ENCODE results near the gene SH3RF1.

Gene SH3RF1

DNA sequence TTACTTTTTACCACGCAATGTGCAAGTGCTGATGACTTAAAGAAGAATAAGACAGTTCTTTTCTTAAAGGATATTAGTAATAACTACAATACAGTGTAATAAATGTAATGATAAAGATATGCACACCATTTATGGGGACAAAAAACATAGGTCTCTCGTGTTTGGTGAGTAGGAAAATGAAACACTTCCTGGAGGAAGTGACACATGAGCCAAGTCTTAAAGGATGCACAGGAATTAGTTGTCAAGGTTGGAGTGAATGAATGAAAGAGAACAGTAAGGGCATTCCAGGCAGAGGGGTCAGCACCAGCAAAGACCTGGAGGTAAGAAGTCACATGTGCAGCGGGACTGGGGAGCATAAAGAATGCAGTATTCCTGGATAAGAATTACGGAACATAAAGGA lies 112.7 kb downstream of the SH3RF1 start:
- no peak for DNase-seq

DNA sequence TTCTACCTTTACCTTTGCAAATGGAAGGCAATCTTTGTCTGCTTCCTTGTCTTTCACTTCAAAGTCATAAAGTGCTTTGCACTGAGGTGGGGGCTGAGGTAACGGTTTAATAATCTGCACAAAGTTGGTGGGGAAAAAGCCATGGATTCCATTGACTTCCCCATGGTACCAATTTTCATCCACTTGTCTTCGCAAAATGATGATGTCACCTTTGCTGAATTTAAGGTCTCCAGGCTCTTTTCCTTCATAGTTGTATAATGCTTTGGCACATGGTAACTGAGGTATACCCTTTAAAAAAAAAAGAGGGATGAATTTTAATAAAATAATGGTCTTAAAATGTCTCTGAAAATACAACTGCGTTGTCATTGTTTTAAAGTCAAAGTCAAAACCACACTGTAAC lies 114.4 kb downstream of the SH3RF1 start:
- no peak for DNase-seq

DNA sequence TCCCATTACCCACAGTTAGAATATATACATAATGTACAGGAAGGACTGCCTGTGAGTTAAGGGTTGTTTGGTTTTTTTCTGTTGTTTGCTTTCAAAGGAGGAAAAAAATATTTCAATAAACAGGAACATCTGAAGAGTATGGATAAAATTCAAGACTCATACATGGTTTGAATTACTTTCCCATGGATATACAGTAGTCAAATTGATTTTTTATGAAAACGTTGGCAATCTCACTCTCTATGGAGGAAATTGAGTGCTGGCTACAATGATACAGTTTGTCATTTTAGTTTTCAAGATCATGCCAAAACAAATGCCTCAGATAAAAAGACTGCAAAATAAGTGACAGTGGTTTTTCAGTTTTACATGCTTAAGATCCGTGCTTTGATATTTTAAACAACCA lies 116.6 kb downstream of the SH3RF1 start:
- no peak for DNase-seq

DNA sequence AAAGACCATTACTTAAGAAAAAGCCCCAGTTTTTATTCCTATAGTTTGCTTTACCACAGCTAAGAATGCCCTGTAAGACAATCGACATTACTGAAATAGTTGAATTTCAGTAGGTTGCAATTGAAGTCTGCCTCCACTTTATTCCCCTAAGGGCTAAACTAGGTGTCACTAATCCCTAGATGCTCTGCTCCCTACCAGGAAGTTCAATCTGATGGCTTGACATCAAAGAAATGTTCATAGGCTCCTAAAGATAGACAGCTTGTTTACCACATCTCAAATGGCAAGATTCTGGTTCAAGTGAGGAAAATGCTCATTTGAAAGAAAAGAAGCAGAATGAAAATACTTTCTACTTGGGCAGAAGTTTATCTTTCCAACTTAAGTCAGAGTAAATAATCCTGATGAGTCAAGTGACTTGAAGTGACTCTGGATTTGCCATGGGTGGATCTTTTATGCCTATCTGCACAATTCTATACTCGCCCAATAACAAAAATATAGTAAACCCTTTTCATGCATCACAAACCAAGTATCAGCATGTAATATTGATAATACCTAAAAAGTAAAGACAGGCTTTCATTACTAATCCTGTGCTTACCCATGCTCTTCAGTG lies 117.2 kb downstream of the SH3RF1 start:
- no peak for DNase-seq

DNA sequence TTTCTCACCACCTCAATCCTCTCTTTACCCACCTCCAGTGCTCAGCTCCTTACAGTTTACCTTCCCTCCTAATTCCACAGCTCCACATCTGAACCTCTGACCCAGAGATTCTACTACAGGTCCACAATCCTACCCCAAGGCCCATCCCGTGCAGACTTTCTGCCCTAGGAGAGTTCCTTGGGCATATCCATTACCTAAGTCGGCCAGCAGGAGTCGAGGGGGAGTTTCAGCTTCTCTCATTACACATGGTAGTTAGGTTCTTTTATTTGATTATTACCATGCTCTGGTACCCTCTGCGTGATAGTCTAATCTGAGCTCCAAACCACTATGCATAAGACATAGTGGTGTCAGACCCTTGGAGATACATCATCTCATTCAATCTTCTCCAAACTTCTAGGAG lies 117.9 kb downstream of the SH3RF1 start:
- DNase-seq, result no peak

GRCh38 chr4:169152098-169152497 lies 118.7 kb downstream of the SH3RF1 start:
- DNase-seq, result no peak

DNA sequence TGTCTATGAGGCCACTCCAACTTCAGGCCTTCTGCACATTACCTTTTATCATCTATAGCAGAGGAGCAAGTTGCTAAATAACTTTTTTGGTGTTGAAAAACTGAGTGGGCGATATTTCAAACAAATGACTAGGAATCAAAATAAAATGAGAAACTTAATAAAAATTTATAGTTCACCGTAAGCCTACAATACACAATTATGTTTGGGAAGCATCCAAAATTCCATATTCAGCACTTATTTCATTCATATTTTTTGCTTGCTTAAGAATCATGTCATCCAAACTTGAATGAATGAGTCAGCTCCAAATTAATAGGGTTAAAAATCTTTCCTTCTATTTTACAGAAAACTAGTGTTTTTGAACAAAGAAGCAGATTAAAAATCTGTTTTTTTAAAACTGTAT lies 119.1 kb downstream of the SH3RF1 start:
- DNase-seq, result no peak

DNA sequence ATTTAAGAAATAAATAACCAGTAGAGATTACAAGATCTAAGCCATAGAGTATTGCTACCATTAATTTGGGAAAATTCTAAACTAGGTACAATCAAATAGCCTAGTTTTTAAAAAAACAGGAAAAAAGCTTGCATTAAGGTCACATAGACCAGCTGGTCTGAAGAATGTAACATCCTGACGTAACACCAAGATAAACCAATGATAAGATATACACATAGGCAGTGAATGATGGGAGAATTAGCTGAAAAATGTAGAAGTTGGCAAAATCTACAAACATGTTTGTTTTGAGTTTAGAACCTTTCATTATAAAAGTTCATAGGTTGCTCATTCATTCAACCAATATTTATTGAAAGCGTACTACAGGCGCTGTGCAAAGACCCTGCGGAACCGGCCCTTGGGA lies 120.0 kb downstream of the SH3RF1 start:
- no peak for DNase-seq

DNA sequence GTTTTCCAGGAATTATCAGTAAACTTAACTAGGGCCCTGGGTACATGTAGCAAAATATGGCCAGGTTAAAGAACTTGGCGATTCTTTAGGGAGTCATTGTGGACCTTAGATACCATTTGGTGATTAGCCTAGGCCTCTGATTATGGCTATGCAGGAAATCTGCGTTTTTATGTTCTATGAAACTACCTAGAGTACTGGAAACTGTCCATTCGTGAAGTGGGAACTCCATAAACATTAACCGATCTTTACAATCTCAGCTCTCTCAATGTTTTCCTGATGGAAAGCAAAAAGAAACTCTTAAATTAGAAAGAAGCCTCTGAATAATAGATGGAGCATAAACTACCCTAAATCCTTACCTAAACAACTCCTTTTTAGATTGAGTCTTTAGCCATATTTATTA lies 121.9 kb downstream of the SH3RF1 start:
- DNase-seq, result no peak

GRCh38 chr4:169147191-169147590 lies 123.6 kb downstream of the SH3RF1 start:
- no peak for DNase-seq

DNA sequence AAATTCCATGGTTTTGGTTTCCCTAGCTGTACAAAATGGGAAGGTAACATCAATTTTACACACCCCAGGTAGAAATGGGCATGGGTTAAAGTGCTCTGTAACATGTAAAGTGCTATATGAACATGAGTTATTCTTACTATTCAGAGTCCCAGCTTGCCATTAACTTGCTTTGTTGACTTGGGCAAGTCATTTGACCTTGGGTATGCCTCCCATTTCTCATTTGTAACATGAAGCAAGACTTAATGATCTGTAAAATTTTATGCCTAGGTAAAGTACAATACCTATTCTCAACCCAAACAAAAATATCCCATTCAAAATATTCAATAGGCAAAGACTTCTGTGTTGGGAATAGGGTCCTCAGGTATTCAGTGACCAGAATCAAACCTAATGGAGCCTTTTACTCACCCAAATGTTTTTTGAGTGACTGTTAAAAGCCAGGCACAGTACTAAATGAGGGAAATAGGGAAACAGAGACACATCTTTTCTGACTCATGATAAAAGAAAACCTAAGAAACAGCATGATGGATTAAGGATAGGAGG lies 126.6 kb downstream of the SH3RF1 start:
- no peak for DNase-seq

- DNase-seq, result no peak
Measured at GRCh38 chr4:169143335-169143734, 127.4 kb downstream of the SH3RF1 start.

DNA sequence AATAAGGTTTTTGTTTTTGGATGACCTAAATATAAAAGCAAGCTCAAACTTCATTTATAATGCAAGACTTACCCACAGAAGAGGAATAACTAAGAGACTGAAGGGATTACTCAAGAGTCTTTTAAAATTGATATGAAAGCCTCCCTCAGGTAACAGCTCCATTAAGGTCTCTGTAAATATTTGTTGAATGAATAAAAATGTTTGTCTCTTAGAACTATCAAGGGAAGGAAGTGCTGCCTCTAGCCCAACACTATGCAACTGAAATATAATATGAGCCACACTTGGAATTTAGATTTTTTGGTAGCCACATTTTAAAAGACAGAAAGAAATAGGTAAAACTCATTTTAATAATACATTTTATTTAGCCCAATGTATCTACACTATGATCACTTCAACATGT lies 127.8 kb downstream of the SH3RF1 start:
- DNase-seq, result no peak

DNA sequence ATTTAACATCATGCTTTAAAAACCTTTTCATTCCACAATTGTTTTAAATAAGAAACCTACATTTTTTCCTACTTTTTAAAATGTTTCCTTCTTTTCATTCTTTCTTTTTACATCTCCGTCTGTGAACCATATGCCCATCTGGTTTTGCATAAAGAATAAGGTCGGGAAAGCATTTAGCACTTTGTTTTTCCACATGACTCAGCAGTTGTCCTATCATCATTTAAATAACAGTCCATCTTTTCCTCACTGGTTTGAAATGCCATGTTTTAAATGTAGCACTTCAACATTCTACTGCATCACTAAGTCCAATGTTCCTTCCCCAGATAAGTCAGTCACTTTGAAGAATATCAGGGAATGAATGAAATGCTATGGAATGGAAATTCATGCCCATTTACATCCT lies 128.4 kb downstream of the SH3RF1 start:
- DNase-seq, result no peak

DNA sequence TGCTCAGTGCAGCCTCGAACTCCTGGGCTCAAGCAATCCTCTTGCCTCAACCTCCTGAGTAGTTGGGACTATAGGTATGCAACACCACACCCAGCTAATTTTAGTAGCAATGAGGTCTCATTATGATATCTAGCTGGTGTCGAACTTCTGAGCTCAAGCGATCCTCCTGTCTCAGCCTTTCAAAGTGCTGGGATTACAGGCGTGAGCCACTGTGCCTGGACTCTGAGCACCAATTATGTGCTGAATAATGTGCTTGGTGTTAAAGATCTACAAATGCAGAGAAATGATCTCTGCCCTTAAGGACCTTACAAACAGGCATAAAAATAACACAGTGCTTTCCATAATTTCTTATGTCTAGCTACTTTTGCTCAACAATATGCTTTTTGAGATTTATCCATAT lies 131.7 kb downstream of the SH3RF1 start:
- no peak for DNase-seq

- no peak for DNase-seq
Measured at GRCh38 chr4:169137558-169137920, 133.2 kb downstream of the SH3RF1 start.

DNA sequence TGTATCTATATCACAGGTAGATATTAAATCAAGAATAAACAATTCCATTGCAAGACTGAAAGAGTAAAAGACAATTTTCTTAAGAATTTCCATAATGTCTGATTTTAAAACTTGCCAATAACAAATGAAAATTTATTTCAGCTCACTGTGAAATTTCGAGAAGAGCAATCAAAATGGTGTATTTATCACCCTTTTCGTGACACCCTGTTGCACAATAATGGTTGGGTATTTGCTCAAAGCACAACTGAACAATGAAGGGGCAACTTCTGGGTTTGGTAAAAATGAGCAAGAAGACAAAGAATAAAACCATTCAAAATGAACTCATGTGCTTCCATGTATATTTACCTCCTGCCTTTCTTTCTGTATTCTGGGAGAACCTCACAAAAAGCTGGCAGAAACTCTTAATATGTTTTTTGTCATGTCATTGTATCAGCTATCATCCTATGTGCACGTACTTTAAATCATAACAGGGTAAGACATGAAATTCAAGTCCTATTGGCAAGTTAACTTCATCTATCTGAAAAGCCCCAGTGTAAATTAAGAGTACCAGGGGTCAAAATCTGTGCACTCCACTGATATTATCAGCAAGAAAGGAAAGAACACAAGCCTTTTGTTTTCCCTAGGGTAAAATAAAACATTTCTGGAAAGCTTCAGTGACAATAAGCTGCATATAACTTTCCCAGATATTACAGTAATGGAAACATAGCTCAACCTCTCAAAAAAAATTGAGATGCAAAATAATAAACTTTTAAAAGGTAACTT lies 133.8 kb downstream of the SH3RF1 start:
- DNase-seq, result no peak

- DNase-seq, result no peak
Measured at GRCh38 chr4:169136330-169136729, 134.4 kb downstream of the SH3RF1 start.

- no peak for DNase-seq
Measured at GRCh38 chr4:169135776-169136175, 135.0 kb downstream of the SH3RF1 start.

GRCh38 chr4:169133932-169134331 lies 136.8 kb downstream of the SH3RF1 start:
- no peak for DNase-seq

DNA sequence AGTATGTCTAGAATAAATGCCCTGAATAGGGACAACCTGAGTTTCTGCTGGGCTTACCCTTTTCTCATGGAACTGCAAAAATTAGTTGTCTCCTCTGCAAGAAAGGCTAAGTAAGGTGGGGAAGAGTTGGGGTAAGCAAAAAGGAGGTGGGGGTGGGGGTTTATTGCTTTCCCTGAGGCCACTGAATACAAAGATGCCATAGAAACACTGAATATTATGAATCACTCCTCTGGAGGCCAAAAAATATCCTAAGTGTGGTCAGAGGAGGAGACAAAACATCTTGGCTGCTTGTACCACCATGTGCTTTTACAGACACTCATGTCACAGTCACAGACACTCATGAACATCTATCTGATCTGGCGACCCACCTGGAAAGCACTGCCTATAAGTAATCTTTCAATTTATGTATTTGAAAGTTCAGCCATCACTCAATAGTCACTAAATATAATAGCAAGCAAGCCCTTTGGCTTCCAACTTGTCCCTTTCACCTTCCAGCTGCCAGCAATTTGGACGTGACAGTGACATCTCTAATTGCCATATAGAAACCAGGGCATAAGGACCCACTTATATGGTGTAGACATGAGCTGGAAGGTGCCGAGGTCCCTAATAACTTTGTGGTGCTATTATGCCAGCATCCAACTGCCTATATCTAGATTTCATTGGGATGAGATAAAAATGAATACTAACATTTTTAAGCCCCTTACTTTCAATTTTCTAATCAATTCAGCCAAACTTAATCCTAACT lies 138.0 kb downstream of the SH3RF1 start:
- no peak for DNase-seq

DNA sequence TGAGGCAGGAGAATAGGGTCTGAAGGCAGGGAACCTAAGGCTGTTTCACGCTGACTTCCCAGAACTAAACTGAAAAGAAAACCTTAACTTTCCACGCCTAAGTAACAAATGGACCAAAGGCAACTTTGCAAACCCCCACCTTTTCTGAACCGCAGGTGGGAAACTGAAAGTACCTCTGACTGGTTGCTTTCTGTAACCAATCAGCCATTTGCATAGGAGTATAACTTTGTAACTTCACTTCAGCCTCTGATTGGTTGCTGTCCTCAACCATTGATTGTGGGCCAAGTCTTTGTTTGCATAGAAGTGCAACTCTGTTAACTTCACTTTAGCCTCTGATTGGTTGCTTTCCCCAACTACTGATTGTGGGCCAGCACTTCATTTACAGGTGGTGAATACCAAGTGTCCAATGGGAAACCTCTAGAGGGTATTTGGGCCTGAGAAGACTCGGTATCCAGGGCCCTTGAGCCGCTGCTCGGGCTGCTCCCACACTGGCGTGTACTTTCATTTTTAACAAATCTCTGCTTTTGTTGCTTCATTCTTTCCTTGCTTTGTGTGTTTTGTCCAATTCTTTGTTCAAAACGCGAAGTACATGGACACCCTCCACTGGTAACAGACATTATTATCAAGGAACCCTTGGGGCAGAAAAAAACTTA lies 139.1 kb downstream of the SH3RF1 start:
- DNase-seq, result no peak

DNA sequence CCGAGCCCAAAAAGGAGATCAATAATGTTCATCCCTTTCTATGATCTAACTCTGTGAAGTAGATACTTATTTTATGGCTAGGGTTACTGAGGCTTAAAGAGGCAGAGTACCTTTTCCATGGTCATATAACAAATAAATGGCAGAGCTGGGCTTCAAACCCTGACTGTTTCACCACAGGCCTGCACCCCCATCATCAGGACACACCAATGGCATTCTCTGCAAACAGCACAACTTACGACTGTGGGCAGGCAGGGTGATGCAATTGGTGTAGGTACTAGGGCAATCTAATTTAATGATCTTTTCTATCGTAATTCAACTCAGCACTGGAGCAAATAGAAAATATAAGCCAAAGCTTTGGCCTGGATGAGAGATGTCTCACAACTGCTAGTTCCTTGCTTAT lies 141.9 kb downstream of the SH3RF1 start:
- DNase-seq, result no peak

DNA sequence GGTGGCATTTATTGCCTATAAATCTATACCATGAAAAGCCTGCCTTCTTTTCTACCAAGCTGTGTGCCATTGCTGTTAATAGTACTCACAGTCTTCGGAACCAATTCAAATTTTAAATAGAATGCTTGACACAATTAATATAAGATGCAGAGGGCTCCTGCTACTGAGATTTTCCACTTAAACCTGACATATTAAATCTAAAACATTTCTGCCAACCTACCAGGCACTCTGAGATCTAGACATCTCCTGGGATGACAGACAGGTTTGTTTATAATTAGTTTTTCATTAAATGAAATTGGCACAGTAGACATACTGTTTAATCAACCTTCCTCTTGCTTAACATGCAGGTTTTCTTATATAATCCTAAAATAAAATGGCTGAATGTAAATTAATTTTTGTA lies 143.4 kb downstream of the SH3RF1 start:
- no peak for DNase-seq

All from CD4-positive, alpha-beta T cell treated with Interleukin-1 beta for 1 hour (primary cell).